Measurements from ENCODE around the gene IGSF3.
"Not testable (repeated sequence)": the region's sequence is repeated elsewhere in the genome, so short reads cannot be mapped to it uniquely, and the experiment has no call there.

GRCh38 chr1:116646673-116647170, 20.8 kb downstream of the IGSF3 start:
- not testable (repeated sequence) for TF ChIP-seq POLR2AphosphoS5 (IDR thresholded peaks at IDR 0.05; ENCODE audit: low read depth, low read length); CTCF (IDR thresholded peaks at IDR 0.05; ENCODE audit: control extremely low read depth in 1 of 3, insufficient read depth in 1 of 3, low read depth in 1 of 3, low read length in 3 of 3); RXRA (IDR thresholded peaks at IDR 0.05; ENCODE audit: insufficient read depth, low read depth, low read length); EZH2 (IDR thresholded peaks at IDR 0.05; ENCODE audit: low read depth, low read length, severe bottlenecking); ZNF274 (IDR thresholded peaks at IDR 0.05; ENCODE audit: borderline replicate concordance, extremely low read depth, low read length); SIX5 (IDR thresholded peaks at IDR 0.05; ENCODE audit: low read depth, low read length); SIN3A (conservative IDR thresholded peaks at IDR 0.05 in 1 of 2, IDR thresholded peaks at IDR 0.05 in 1 of 2; ENCODE audit: low read depth in 1 of 2, low read length in 2 of 2); BACH1 (IDR thresholded peaks at IDR 0.05; ENCODE audit: low read length); TCF12 (IDR thresholded peaks at IDR 0.05; ENCODE audit: low read depth, low read length)

Measured in H1 (cell line).